Heart left ventricle (tissue), 13 donors: ENCODE results near the gene AGXT.

Experiments used
- POLR2A ChIP-seq, 2 donors: fragments of 450-650 bp; IDR thresholded peaks; one replicate each; pipeline ENCODE4 v1.6.1; 2017; ENCODE audit warnings: antibody characterized with exemption in 2 of 2, mild to moderate bottlenecking in 2 of 2, moderate library complexity in 2 of 2
- TF ChIP-seq, protein P1 (sequence below), 12 donors: fragments of 200-600 bp; sonication (generic) in 4 of 12; IDR thresholded peaks; one replicate each; pipeline versions ENCODE4 v1.5.0 to v1.8.0; 2018 to 2022; ENCODE audit warnings: antibody characterized with exemption in 12 of 12, mild to moderate bottlenecking in 5 of 12
- donor health status: ischemic (EF 13 %, LVEDD 7.1; RV severe dilation, severe dysfunction).
- donor health status: DM: no; HTN: yes; CAD: no.
- donor health status: DM: no; HTN: no; CAD: no.
- donor health status: ischemic (EF 25% LVEDD 6.9; RV normal size, moderate dysfunction).
- donor health status: ischemic (EF 25% LVEDD 5.7; RV mildly dilated, moderate dysfunction).
- donor health status: ischemic (EF 35%, LVEDD 5.7; RV mildly dilated, moderate dysfunction).
- donor health status: nonischemic (EF 11% LVEDD 7.7; RV severe dilation, severe dysfunction).
- donor health status: DM: yes; HTN: yes; CAD: no.
- donor health status: PGD.
- donor health status: ischemic (EF 29% LVEDD 5.4; RV normal size, mild dysfunction).
- donor health status: nonischemic (EF 23%, LVEDD 6.1; RV moderate dilation, normal function).

DNA sequence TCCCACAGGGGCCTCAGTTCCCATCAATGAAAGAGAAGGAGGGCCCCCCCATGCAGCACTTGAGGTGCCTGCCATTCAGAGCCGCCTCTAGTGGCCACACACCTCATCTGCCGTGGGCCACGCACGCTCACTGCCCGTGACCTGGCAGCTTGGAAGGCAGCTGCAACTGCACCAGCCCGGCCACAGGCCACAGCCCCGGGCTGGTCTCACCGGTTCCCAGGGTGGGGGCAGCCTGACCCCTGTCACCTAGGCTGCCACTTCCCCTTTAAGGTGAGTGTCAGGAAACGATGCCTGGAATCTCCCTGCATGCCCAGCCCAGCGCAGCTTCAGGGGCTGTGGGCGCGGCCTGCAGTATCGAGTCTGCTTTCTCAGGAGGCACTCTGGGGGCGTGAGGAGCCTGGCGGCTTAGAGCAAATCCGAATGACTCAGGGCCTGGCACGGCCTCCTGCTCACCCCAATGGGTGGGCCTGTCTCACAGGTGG, 24.8 kb downstream of the AGXT start:
- TF ChIP-seq, protein P1, sequence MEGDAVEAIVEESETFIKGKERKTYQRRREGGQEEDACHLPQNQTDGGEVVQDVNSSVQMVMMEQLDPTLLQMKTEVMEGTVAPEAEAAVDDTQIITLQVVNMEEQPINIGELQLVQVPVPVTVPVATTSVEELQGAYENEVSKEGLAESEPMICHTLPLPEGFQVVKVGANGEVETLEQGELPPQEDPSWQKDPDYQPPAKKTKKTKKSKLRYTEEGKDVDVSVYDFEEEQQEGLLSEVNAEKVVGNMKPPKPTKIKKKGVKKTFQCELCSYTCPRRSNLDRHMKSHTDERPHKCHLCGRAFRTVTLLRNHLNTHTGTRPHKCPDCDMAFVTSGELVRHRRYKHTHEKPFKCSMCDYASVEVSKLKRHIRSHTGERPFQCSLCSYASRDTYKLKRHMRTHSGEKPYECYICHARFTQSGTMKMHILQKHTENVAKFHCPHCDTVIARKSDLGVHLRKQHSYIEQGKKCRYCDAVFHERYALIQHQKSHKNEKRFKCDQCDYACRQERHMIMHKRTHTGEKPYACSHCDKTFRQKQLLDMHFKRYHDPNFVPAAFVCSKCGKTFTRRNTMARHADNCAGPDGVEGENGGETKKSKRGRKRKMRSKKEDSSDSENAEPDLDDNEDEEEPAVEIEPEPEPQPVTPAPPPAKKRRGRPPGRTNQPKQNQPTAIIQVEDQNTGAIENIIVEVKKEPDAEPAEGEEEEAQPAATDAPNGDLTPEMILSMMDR (IDR thresholded peaks at IDR 0.05) = no peak
- TF ChIP-seq POLR2A (IDR thresholded peaks at IDR 0.05) = no peak
